Stimulated activated naive CD8-positive, alpha-beta T cell treated with anti-CD3 and anti-CD28 coated beads, Interleukin-15, Interleukin-2, amounts not matched to agents 100 ng/mL and 50 ng/mL, for 24 hours (primary cell): ENCODE data around the gene LYRM1.
A peak's percentile ranks its signal among the peaks of the same experiment; 100 is the strongest.
"Not testable (repeated sequence)": the region's sequence is repeated elsewhere in the genome, so short reads cannot be mapped to it uniquely, and the experiment has no call there.

Experiments used
- H3K27ac Mint-ChIP-seq: one replicate; pipeline ENCODE4 v1.8.0; 2021; ENCODE audit warnings: mild to moderate bottlenecking, mixed read lengths
- H3K27me3 Mint-ChIP-seq: one replicate; pipeline ENCODE4 v1.8.0; 2021; ENCODE audit warnings: mixed read lengths
- H3K36me3 Mint-ChIP-seq: one replicate; pipeline ENCODE4 v1.8.0; 2021; ENCODE audit warnings: low read depth, mixed read lengths
- H3K4me1 Mint-ChIP-seq: one replicate; pipeline ENCODE4 v1.8.0; 2021; ENCODE audit warnings: low read depth, mixed read lengths
- H3K4me3 Mint-ChIP-seq: one replicate; pipeline ENCODE4 v1.8.0; 2021; ENCODE audit warnings: mild to moderate bottlenecking, mixed read lengths
- H3K9me3 Mint-ChIP-seq: one replicate; pipeline ENCODE4 v1.8.0; 2021; ENCODE audit warnings: mixed read lengths

The LYRM1 gene

GRCh38 chr16:20900299-20901067, at the start of gene LYRM1, which contains the start of gene DCUN1D3:
Gene LYRM1, plus strand, starts transcription at chr16:20900771. Its CDS starts 14,785 bp downstream, at chr16:20915556.
Gene DCUN1D3, minus strand, starts transcription at chr16:20900358. Its CDS starts 37,820 bp downstream, at chr16:20862538.
- peak within 1 kb of the TSS; percentile 98 for H3K27ac Mint-ChIP-seq
- peaks cover 74% of the 10 kb centered on the region for H3K4me1 Mint-ChIP-seq
- peak within 1 kb of the TSS; percentile 91 for H3K4me3 Mint-ChIP-seq
- no peaks in the 10 kb centered on the region for H3K9me3 Mint-ChIP-seq
- peaks cover 61% of the 10 kb centered on the region for H3K36me3 Mint-ChIP-seq
- H3K27me3 Mint-ChIP-seq, result no peaks in the 10 kb centered on the region

GRCh38 chr16:20850981-20851380, 49.6 kb upstream of the LYRM1 start:
- Mint-ChIP-seq H3K4me3 (no peak overlapping the region), H3K36me3 (no peaks in the 10 kb centered on the region), H3K27me3 (no peaks in the 10 kb centered on the region), H3K9me3 (no peaks in the 10 kb centered on the region), H3K27ac (no peak overlapping the region), H3K4me1 (peaks cover 5% of the 10 kb centered on the region)

DNA sequence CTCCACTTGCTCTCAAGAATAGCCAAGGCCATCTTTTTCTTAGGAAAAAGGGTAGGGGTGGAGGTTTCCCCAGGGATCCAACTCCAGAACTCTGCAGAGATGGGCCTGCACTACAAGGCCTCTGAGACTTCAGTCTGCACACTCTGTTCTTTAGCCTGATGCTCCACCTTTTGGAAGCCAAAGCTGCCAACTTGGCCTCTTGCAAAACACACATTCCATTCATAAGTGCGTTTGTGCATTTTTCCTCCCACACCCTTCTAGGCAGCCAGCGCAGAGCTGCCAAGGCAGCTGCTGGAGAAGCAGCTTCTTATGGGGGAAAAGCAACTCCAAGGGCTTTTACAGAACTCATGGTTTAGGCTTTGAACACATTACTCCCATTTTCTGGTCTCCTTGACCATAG, 49.0 kb upstream of the LYRM1 start:
- Mint-ChIP-seq H3K27me3 (no peaks in the 10 kb centered on the region), H3K4me3 (no peak overlapping the region), H3K9me3 (no peaks in the 10 kb centered on the region), H3K4me1 (peaks cover 5% of the 10 kb centered on the region), H3K27ac (no peak overlapping the region), H3K36me3 (no peaks in the 10 kb centered on the region)

GRCh38 chr16:20853143-20853542, 47.4 kb upstream of the LYRM1 start:
- Mint-ChIP-seq H3K27ac (no peak overlapping the region), H3K27me3 (no peaks in the 10 kb centered on the region), H3K4me1 (peaks cover 5% of the 10 kb centered on the region), H3K9me3 (no peaks in the 10 kb centered on the region), H3K36me3 (no peaks in the 10 kb centered on the region), H3K4me3 (no peak overlapping the region)

GRCh38 chr16:20853981-20854620, 46.5 kb upstream of the LYRM1 start:
- Mint-ChIP-seq H3K36me3 (peaks cover 3% of the 10 kb centered on the region), H3K27ac (no peak overlapping the region)

GRCh38 chr16:20854963-20855362, 45.6 kb upstream of the LYRM1 start:
- Mint-ChIP-seq H3K27ac (no peak overlapping the region), H3K36me3 (peaks cover 10% of the 10 kb centered on the region), H3K9me3 (no peaks in the 10 kb centered on the region), H3K27me3 (no peaks in the 10 kb centered on the region), H3K4me3 (no peak overlapping the region), H3K4me1 (peaks cover 3% of the 10 kb centered on the region)

More at GRCh38 chr16:20853981-20854620, 46.5 kb upstream of the LYRM1 start:
- Mint-ChIP-seq H3K4me3 (no peak overlapping the region), H3K27me3 (no peaks in the 10 kb centered on the region), H3K9me3 (no peaks in the 10 kb centered on the region), H3K4me1 (peaks cover 5% of the 10 kb centered on the region)

- Mint-ChIP-seq H3K4me1 (no peaks in the 10 kb centered on the region), H3K4me3 (no peak overlapping the region), H3K27me3 (no peaks in the 10 kb centered on the region), H3K9me3 (no peaks in the 10 kb centered on the region), H3K27ac (no peak overlapping the region), H3K36me3 (peaks cover 26% of the 10 kb centered on the region)
These were observed 43.3 kb upstream of the LYRM1 start for GRCh38 chr16:20857281-20857680.

DNA sequence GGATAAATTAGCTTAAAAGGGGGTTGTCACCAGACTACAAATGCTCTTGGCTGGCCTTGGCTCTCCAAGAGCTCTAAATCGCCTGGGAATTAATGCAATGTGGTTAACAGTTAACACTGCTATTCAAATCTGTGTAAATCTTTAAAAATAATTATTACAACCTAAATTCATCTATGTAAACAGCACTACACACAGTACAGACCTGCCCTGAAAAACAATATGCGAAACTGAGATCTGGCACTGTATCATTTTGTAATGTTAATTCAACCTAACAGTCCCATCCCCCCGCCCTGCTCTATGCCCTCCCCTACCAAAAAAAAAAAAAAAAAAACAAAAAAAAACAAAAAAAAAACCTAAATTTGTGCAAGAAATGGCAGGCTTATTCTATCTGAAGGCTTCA, 41.3 kb upstream of the LYRM1 start:
- no peaks in the 10 kb centered on the region for H3K27me3 Mint-ChIP-seq
- peaks cover 30% of the 10 kb centered on the region for H3K36me3 Mint-ChIP-seq
- peaks cover 6% of the 10 kb centered on the region for H3K4me1 Mint-ChIP-seq

GRCh38 chr16:20859699-20860098, 40.9 kb upstream of the LYRM1 start:
- no peak overlapping the region for H3K4me3 Mint-ChIP-seq
- H3K4me1 Mint-ChIP-seq, result peaks cover 9% of the 10 kb centered on the region
- H3K9me3 Mint-ChIP-seq, result no peaks in the 10 kb centered on the region
- peaks cover 30% of the 10 kb centered on the region for H3K36me3 Mint-ChIP-seq
- H3K27ac Mint-ChIP-seq, result no peak overlapping the region
- H3K27me3 Mint-ChIP-seq, result no peaks in the 10 kb centered on the region

More for the DNA sequence above, 41.3 kb upstream of the LYRM1 start:
- Mint-ChIP-seq H3K4me3 (no peak overlapping the region), H3K27ac (no peak overlapping the region), H3K9me3 (no peaks in the 10 kb centered on the region)

DNA sequence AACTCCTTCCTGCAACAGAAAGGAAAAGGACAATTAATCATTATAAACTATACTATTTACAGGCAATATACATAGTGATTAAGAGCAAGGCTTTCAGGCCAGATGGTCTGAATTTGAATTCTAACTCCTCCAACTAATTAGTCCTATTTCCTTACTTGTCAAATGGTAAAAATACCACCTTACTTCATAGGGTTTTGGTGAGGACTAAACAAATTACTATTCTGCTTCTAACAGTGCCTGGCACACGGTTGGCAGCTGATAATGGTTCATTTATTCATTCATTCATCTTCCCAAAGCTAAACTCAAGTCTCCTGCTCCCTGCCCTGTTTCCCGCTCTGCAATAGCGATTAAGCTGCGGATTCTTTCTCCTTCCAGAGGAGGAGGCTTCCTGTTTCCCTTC, 40.2 kb upstream of the LYRM1 start:
- Mint-ChIP-seq H3K4me1 (peaks cover 12% of the 10 kb centered on the region), H3K4me3 (no peak overlapping the region), H3K27me3 (no peaks in the 10 kb centered on the region), H3K27ac (no peak overlapping the region), H3K36me3 (peaks cover 30% of the 10 kb centered on the region), H3K9me3 (no peaks in the 10 kb centered on the region)

- not testable (repeated sequence) for H3K27ac Mint-ChIP-seq, H3K4me3 Mint-ChIP-seq, H3K9me3 Mint-ChIP-seq, H3K27me3 Mint-ChIP-seq
- peaks cover 18% of the 10 kb centered on the region for H3K4me1 Mint-ChIP-seq
- H3K36me3 Mint-ChIP-seq, result peaks cover 30% of the 10 kb centered on the region
These were observed 39.6 kb upstream of the LYRM1 start for GRCh38 chr16:20860995-20861394.

- Mint-ChIP-seq H3K27ac (no peak overlapping the region), H3K9me3 (no peaks in the 10 kb centered on the region), H3K4me1 (peaks cover 31% of the 10 kb centered on the region), H3K27me3 (no peaks in the 10 kb centered on the region), H3K36me3 (peaks cover 40% of the 10 kb centered on the region), H3K4me3 (no peak overlapping the region)
These were observed 38.2 kb upstream of the LYRM1 start for GRCh38 chr16:20862162-20862960.

- H3K27ac Mint-ChIP-seq, H3K27me3 Mint-ChIP-seq, H3K4me3 Mint-ChIP-seq, H3K9me3 Mint-ChIP-seq: not testable (repeated sequence)
- Mint-ChIP-seq H3K36me3 (peaks cover 40% of the 10 kb centered on the region), H3K4me1 (peaks cover 31% of the 10 kb centered on the region)
These were observed 36.2 kb upstream of the LYRM1 start for GRCh38 chr16:20864376-20864775.

DNA sequence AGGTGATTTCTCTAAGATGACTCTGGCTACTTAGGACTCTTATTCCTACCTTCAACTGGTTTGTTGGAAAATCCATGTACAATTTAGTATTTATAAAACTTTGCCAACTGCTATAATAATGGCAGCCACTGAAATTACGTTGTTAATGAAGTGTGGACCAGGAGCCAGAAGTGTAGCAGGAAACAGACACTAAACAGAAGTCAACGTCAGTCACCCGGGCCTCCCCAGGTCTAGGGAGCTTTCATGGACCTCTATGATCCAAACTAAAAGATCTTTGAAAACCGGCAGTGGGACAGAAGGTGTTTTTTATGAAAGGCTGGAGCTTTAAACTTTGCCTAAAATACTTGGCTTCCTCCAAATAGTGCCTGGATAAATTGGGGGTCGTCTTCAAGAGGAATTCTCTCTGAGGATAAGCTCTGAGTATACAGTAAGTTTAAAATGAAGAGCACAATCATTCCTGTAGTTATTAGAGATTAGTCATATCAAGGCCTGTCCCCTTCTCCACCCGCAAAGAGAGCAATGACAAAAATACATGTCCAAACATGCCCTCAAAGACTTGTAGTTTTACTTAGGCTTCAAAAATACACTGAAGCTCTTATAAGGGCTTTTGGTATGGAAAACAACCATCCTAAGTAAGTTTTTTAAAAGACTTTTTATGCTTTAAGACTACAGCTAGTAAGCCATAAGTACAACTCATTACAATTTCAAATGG, 35.0 kb upstream of the LYRM1 start:
- H3K9me3 Mint-ChIP-seq, result no peaks in the 10 kb centered on the region
- peak overlapping the region; percentile 23 for H3K27ac Mint-ChIP-seq

More for the DNA sequence above, 35.0 kb upstream of the LYRM1 start:
- Mint-ChIP-seq H3K4me3 (no peak overlapping the region), H3K27me3 (no peaks in the 10 kb centered on the region), H3K36me3 (peaks cover 28% of the 10 kb centered on the region), H3K4me1 (peaks cover 31% of the 10 kb centered on the region)
